A673 (cell line): ENCODE results near the gene FCN3. TPM values are rescaled to one million over a fixed set of nuclear protein-coding genes. Genes with fewer than 3 reads are reported as not detected.

Experiments
- BruUV-seq: library from RNA; stranded (reverse); fragments of 400-500 nt; replicated peaks from 2 replicates; lab custom pipeline; 2021; lab: Mats Ljungman, UMichigan
- CTCF ChIA-PET: fragments of 300-600 bp; sonication (Branson Sonifier 250); formaldehyde crosslinking; loops from one replicate; lab custom pipeline; 2022; ENCODE audit warnings: antibody characterized with exemption; lab: Charles Lee
- POLR2A ChIA-PET: fragments of 300-600 bp; sonication (Branson Sonifier 250); formaldehyde crosslinking; loops from one replicate; lab custom pipeline; 2022; ENCODE audit warnings: antibody characterized with exemption; ENCODE audit not compliant: low non-redundant PET; lab: Charles Lee
- DNase-seq: peaks from one replicate; pipeline ENCODE4 v3.0.0-alpha.2; 2015; ENCODE audit warnings: low spot score
- H3K27ac ChIP-seq: fragments of 200-600 bp; sonication (generic); 2 replicates; pipeline ENCODE4 v1.5.1; 2016; ENCODE audit warnings: mixed run types, low read depth, mild to moderate bottlenecking, mixed read lengths, antibody characterized with exemption, low read length; ENCODE audit not compliant: poor library complexity, severe bottlenecking
- H3K27me3 ChIP-seq: fragments of 200-600 bp; sonication (generic); replicated peaks from 2 replicates; pipeline ENCODE4 v1.6.1; 2017; ENCODE audit warnings: mixed run types, low read depth, mild to moderate bottlenecking, mixed read lengths, antibody characterized with exemption, low read length; ENCODE audit not compliant: insufficient read depth, poor library complexity
- H3K36me3 ChIP-seq: fragments of 200-600 bp; sonication (generic); 2 replicates; pipeline ENCODE4 v1.6.1; 2016; ENCODE audit warnings: mixed run types, mild to moderate bottlenecking, mixed read lengths, antibody characterized with exemption, low read length; ENCODE audit not compliant: insufficient read depth, poor library complexity, severe bottlenecking
- H3K4me1 ChIP-seq: fragments of 200-600 bp; sonication (generic); 2 replicates; pipeline ENCODE4 v1.6.1; 2017; ENCODE audit warnings: mixed run types, mild to moderate bottlenecking, mixed read lengths, antibody characterized with exemption, low read length; ENCODE audit not compliant: insufficient read depth, poor library complexity, severe bottlenecking
- H3K4me3 ChIP-seq: fragments of 200-600 bp; sonication (generic); 2 replicates; pipeline ENCODE4 v1.5.1; 2016; ENCODE audit warnings: low read depth, mixed run types, mild to moderate bottlenecking, mixed read lengths, low read length; ENCODE audit not compliant: poor library complexity, severe bottlenecking
- H3K9me3 ChIP-seq: fragments of 200-600 bp; sonication (generic); 2 replicates; pipeline ENCODE4 v1.6.1; 2016; ENCODE audit warnings: mixed run types, low read depth, mild to moderate bottlenecking, mixed read lengths, antibody characterized with exemption, low read length; ENCODE audit not compliant: poor library complexity, severe bottlenecking
- EZH2 ChIP-seq: fragments of 200-600 bp; sonication (generic); IDR thresholded peaks from 2 replicates; pipeline ENCODE4 v1.6.1; 2017; ENCODE audit warnings: borderline replicate concordance, low read depth, mild to moderate bottlenecking, mixed read lengths, antibody characterized with exemption, low read length; ENCODE audit not compliant: poor library complexity, severe bottlenecking
- intact Hi-C: fragments of 100-400 bp; cut with micrococcal nuclease; formaldehyde crosslinking; loops from one replicate; pipeline ENCODE4 v1.10.0; 2022; ENCODE audit not compliant: unreplicated experiment
- total RNA-seq: library from RNA; stranded (reverse); gene quantifications from 2 replicates; pipeline ENCODE4 v1.2.3, GENCODE V29; 2021
- TF ChIP-seq, protein P1 (sequence below): fragments of 300-800, 200-600 bp; sonication (generic); conservative IDR thresholded peaks from 2 replicates; pipeline ENCODE4 v1.5.1; 2017; ENCODE audit warnings: low read depth, mild to moderate bottlenecking, antibody characterized with exemption, low read length, moderate library complexity, mixed read lengths

Gene FCN3
- total RNA-seq, 1 experiment from 2014 or later: not detected

DNA sequence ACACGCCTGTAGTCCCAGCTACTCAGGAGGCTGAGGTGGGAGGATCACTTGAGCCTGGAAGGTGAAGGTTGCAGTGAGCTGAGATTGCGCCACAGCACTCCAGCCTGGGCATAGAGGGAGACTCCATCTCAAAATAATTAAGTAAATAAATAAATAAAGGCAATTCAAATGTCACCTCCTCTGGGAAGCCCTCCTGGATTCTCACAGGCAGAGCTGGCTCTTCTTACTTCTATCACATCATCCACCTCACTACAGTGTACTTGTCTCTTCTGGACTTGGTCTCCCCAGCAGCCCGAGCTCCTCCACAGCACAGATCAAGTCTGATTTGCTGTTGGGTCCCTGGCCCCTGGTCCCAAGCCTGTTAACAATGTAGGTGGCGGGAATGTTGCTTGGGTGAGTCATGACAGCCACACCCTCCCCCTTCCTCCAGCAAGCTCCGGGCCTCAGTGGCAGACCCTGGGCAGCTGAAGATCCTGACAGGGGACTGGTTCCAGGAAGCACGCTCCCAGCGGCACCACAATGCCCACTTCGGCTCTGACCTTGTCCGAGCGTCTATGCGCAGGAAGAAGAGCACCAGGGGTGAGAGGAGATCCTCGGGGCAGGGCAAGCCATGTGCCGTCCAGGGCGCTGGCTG, 27.5 kb downstream of the FCN3 start:
- peaks cover 4% of the 10 kb centered on the region for H3K4me1 ChIP-seq
- H3K4me3 ChIP-seq: no peak overlapping the region
- DNase-seq: no peak
- POLR2A ChIA-PET: no interaction called here
- no peaks in the 10 kb centered on the region for H3K36me3 ChIP-seq
- no peak overlapping the region for H3K27ac ChIP-seq
- intact Hi-C loops: no loop called here
- no TSS peak for BruUV-seq
- no peaks in the 10 kb centered on the region for H3K9me3 ChIP-seq
- no peak for TF ChIP-seq EZH2
- TF ChIP-seq, protein P1, sequence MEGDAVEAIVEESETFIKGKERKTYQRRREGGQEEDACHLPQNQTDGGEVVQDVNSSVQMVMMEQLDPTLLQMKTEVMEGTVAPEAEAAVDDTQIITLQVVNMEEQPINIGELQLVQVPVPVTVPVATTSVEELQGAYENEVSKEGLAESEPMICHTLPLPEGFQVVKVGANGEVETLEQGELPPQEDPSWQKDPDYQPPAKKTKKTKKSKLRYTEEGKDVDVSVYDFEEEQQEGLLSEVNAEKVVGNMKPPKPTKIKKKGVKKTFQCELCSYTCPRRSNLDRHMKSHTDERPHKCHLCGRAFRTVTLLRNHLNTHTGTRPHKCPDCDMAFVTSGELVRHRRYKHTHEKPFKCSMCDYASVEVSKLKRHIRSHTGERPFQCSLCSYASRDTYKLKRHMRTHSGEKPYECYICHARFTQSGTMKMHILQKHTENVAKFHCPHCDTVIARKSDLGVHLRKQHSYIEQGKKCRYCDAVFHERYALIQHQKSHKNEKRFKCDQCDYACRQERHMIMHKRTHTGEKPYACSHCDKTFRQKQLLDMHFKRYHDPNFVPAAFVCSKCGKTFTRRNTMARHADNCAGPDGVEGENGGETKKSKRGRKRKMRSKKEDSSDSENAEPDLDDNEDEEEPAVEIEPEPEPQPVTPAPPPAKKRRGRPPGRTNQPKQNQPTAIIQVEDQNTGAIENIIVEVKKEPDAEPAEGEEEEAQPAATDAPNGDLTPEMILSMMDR: no peak
- no peaks in the 10 kb centered on the region for H3K27me3 ChIP-seq
- CTCF ChIA-PET: no interaction called here

GRCh38 chr1:27346357-27346756, 28.3 kb downstream of the FCN3 start:
- no peak for DNase-seq
- no peaks in the 10 kb centered on the region for H3K36me3 ChIP-seq
- no TSS peak for BruUV-seq
- ChIA-PET POLR2A (no interaction called here), CTCF (interaction anchor here (0.7 kb wide), 1 partner anchor 20 kb away, joined by 3 read pairs; no protein-coding TSS in a partner anchor)
- H3K27ac ChIP-seq: no peak overlapping the region
- no peak overlapping the region for H3K4me3 ChIP-seq
- H3K9me3 ChIP-seq: no peaks in the 10 kb centered on the region
- TF ChIP-seq, protein P1: no peak
- TF ChIP-seq EZH2: no peak
- H3K4me1 ChIP-seq: peaks cover 10% of the 10 kb centered on the region
- intact Hi-C loops: no loop called here
- no peaks in the 10 kb centered on the region for H3K27me3 ChIP-seq

DNA sequence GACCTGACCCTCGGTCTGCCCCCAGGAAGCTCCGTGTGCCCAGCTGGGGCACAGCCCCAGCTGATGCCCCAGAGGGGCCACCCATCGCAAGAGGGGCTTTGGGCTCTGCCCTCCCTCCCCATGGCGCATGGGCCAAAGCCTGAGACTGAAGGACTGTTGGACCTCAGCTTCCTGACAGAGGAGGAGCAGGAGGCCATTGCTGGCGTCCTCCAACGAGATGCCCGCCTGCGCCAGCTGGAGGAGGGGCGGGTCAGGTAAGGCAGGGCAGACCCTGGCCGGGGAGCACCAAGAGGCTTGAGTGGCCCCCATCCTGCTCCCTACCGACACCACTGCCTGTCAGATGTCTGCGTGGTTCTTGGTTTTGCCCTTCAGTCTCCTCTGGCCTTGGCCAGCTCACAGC, 29.4 kb downstream of the FCN3 start:
- H3K4me1 ChIP-seq: peaks cover 12% of the 10 kb centered on the region
- intact Hi-C loops: no loop called here
- BruUV-seq: no TSS peak

More for the DNA sequence above, 29.4 kb downstream of the FCN3 start:
- Histone ChIP-seq H3K36me3 (no peaks in the 10 kb centered on the region), H3K27me3 (no peaks in the 10 kb centered on the region), H3K9me3 (no peaks in the 10 kb centered on the region), H3K4me3 (no peak overlapping the region), H3K27ac (no peak overlapping the region)
- ChIA-PET POLR2A (interaction anchor here (0.6 kb wide), 1 partner anchor 107 kb away, joined by 4 read pairs; no protein-coding TSS in a partner anchor), CTCF (interaction anchor here (0.7 to 1.7 kb wide), 2 partner anchors 12 to 1199 kb away, joined by 3 to 6 read pairs; no protein-coding TSS in a partner anchor)
- no peak for DNase-seq
- no peak for TF ChIP-seq EZH2
- TF ChIP-seq, protein P1: no peak
